ENCODE data around the gene SLC6A12.

- TF ChIP-seq, protein P1, sequence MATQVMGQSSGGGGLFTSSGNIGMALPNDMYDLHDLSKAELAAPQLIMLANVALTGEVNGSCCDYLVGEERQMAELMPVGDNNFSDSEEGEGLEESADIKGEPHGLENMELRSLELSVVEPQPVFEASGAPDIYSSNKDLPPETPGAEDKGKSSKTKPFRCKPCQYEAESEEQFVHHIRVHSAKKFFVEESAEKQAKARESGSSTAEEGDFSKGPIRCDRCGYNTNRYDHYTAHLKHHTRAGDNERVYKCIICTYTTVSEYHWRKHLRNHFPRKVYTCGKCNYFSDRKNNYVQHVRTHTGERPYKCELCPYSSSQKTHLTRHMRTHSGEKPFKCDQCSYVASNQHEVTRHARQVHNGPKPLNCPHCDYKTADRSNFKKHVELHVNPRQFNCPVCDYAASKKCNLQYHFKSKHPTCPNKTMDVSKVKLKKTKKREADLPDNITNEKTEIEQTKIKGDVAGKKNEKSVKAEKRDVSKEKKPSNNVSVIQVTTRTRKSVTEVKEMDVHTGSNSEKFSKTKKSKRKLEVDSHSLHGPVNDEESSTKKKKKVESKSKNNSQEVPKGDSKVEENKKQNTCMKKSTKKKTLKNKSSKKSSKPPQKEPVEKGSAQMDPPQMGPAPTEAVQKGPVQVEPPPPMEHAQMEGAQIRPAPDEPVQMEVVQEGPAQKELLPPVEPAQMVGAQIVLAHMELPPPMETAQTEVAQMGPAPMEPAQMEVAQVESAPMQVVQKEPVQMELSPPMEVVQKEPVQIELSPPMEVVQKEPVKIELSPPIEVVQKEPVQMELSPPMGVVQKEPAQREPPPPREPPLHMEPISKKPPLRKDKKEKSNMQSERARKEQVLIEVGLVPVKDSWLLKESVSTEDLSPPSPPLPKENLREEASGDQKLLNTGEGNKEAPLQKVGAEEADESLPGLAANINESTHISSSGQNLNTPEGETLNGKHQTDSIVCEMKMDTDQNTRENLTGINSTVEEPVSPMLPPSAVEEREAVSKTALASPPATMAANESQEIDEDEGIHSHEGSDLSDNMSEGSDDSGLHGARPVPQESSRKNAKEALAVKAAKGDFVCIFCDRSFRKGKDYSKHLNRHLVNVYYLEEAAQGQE (tag by site-specific recombination; IDR thresholded peaks at IDR 0.05) = no peak
- TF ChIP-seq PRDM1 (tag by site-specific recombination; IDR thresholded peaks at IDR 0.05) = no peak
- no peak for TF ChIP-seq CTCF (tag by site-specific recombination; IDR thresholded peaks at IDR 0.05)
- TF ChIP-seq ZNF184 (tag by site-specific recombination; IDR thresholded peaks at IDR 0.05) = no peak
- TF ChIP-seq ZNF544 (tag by site-specific recombination; IDR thresholded peaks at IDR 0.05) = no peak
- TF ChIP-seq OSR2 (tag by site-specific recombination; IDR thresholded peaks at IDR 0.05) = no peak
- no peak for TF ChIP-seq PATZ1 (tag by site-specific recombination; IDR thresholded peaks at IDR 0.05)
- no peak for TF ChIP-seq KLF16 (tag by site-specific recombination; IDR thresholded peaks at IDR 0.05)
- TF ChIP-seq ZNF776 (tag by site-specific recombination; IDR thresholded peaks at IDR 0.05; ENCODE audit: borderline replicate concordance) = no peak
Observed at GRCh38 chr12:211142-211465, 2.9 kb downstream of the SLC6A12 start.
